KMS-11 (cell line): ENCODE measurements around the gene TINAGL1.

ENCODE experiments used
- H2AFZ ChIP-seq: fragments of 200-600 bp; sonication (generic); 2 replicates; pipeline ENCODE4 v1.6.1; 2016; ENCODE audit warnings: antibody characterized with exemption, mixed run types, low read depth
- H3K27ac ChIP-seq: fragments of 200-600 bp; sonication (generic); 2 replicates; pipeline ENCODE4 v1.6.1; 2016; ENCODE audit warnings: mild to moderate bottlenecking, mixed run types
- H3K27me3 ChIP-seq: fragments of 200-600 bp; sonication (generic); 2 replicates; pipeline ENCODE4 v1.6.1; 2017; ENCODE audit warnings: mild to moderate bottlenecking, low read depth, mixed run types, moderate library complexity; ENCODE audit not compliant: insufficient read depth
- H3K36me3 ChIP-seq: fragments of 200-600 bp; sonication (generic); 2 replicates; pipeline ENCODE4 v1.6.1; 2017; ENCODE audit warnings: mild to moderate bottlenecking, mixed run types; ENCODE audit not compliant: insufficient read depth
- H3K4me1 ChIP-seq: fragments of 200-600 bp; sonication (generic); 2 replicates; pipeline ENCODE4 v1.6.1; 2016; ENCODE audit warnings: mild to moderate bottlenecking, low read depth, mixed run types; ENCODE audit not compliant: poor library complexity, severe bottlenecking
- H3K4me2 ChIP-seq: fragments of 200-600 bp; sonication (generic); 2 replicates; pipeline ENCODE4 v1.7.0; 2016; ENCODE audit warnings: mild to moderate bottlenecking, mixed run types
- H3K4me3 ChIP-seq: fragments of 200-600 bp; sonication (generic); IDR thresholded peaks from 2 replicates; pipeline ENCODE4 v1.6.1; 2017; ENCODE audit warnings: low read depth, low read length, mixed read lengths; ENCODE audit not compliant: insufficient read depth
- H3K79me2 ChIP-seq: fragments of 200-600 bp; sonication (generic); 2 replicates; pipeline ENCODE4 v1.6.1; 2016; ENCODE audit warnings: low read depth, mixed run types; ENCODE audit not compliant: insufficient read depth
- H3K9ac ChIP-seq: fragments of 200-600 bp; sonication (generic); 2 replicates; pipeline ENCODE4 v1.6.1; 2016; ENCODE audit warnings: mild to moderate bottlenecking, mixed run types
- H4K20me1 ChIP-seq: fragments of 200-600 bp; sonication (generic); 2 replicates; pipeline ENCODE4 v1.6.1; 2016; ENCODE audit warnings: mild to moderate bottlenecking, mixed run types; ENCODE audit not compliant: insufficient read depth
- TF ChIP-seq, protein P1 (sequence below): fragments of 200-600 bp; sonication (generic); conservative IDR thresholded peaks from 2 replicates; pipeline ENCODE4 v1.6.1; 2017; ENCODE audit warnings: low read depth, mild to moderate bottlenecking, antibody characterized with exemption, low read length, moderate library complexity, mixed read lengths

The TINAGL1 gene

GRCh38 chr1:31614414-31615005, 38.2 kb downstream of the TINAGL1 start:
- no peaks in the 10 kb centered on the region for H3K4me1 ChIP-seq
- H3K4me2 ChIP-seq: no peak overlapping the region
- TF ChIP-seq, protein P1, sequence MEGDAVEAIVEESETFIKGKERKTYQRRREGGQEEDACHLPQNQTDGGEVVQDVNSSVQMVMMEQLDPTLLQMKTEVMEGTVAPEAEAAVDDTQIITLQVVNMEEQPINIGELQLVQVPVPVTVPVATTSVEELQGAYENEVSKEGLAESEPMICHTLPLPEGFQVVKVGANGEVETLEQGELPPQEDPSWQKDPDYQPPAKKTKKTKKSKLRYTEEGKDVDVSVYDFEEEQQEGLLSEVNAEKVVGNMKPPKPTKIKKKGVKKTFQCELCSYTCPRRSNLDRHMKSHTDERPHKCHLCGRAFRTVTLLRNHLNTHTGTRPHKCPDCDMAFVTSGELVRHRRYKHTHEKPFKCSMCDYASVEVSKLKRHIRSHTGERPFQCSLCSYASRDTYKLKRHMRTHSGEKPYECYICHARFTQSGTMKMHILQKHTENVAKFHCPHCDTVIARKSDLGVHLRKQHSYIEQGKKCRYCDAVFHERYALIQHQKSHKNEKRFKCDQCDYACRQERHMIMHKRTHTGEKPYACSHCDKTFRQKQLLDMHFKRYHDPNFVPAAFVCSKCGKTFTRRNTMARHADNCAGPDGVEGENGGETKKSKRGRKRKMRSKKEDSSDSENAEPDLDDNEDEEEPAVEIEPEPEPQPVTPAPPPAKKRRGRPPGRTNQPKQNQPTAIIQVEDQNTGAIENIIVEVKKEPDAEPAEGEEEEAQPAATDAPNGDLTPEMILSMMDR: no peak
- no peak overlapping the region for H3K27ac ChIP-seq
- no peaks in the 10 kb centered on the region for H3K79me2 ChIP-seq
- peaks cover 7% of the 10 kb centered on the region; the same call in 1 of the 2 replicates for H3K27me3 ChIP-seq
- no peak overlapping the region for H2AFZ ChIP-seq
- no peak overlapping the region for H3K9ac ChIP-seq
- no peaks in the 10 kb centered on the region for H4K20me1 ChIP-seq
- H3K4me3 ChIP-seq: no peak overlapping the region
- H3K36me3 ChIP-seq: no peaks in the 10 kb centered on the region

GRCh38 chr1:31615414-31615813, 39.1 kb downstream of the TINAGL1 start:
- Histone ChIP-seq H3K27ac (no peak overlapping the region), H3K4me3 (no peak overlapping the region), H2AFZ (no peak overlapping the region), H3K36me3 (no peaks in the 10 kb centered on the region), H4K20me1 (no peaks in the 10 kb centered on the region), H3K4me1 (no peaks in the 10 kb centered on the region), H3K27me3 (peaks cover 7% of the 10 kb centered on the region; the same call in 1 of the 2 replicates), H3K9ac (no peak overlapping the region), H3K79me2 (no peaks in the 10 kb centered on the region), H3K4me2 (no peak overlapping the region)
- TF ChIP-seq, protein P1: no peak

DNA sequence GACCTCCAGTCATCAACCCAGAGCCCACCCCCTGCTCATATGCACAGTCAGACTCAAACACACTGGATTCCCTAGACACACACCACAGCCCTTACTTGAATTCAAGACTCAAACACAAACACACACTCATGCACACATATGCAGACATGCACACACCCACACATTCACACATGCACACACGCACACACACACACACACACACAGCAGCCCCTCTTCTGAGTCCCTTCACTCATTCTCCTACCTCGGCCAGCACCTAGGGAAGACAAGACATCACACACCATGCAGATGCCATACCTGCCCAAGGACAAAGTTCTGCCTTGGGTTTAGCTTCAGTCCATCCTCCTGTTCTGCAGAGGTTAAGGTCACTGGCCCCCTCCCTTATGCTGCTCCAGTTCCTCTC, 39.6 kb downstream of the TINAGL1 start:
- TF ChIP-seq, protein P1: no peak
- Histone ChIP-seq H4K20me1 (no peaks in the 10 kb centered on the region), H3K27me3 (peaks cover 7% of the 10 kb centered on the region; the same call in 1 of the 2 replicates), H2AFZ (no peak overlapping the region), H3K9ac (no peak overlapping the region), H3K79me2 (no peaks in the 10 kb centered on the region), H3K4me2 (no peak overlapping the region), H3K4me3 (no peak overlapping the region), H3K36me3 (no peaks in the 10 kb centered on the region), H3K27ac (no peak overlapping the region), H3K4me1 (no peaks in the 10 kb centered on the region)

- H2AFZ ChIP-seq: peak within 1 kb of the TSS; percentile 26; the same call in 1 of the 2 replicates
- H3K4me3 ChIP-seq: no peak within 1 kb of the TSS
- no peak within 1 kb of the TSS for H3K27ac ChIP-seq
- H3K79me2 ChIP-seq: no peaks in the 10 kb centered on the region
- H3K27me3 ChIP-seq: peaks cover 7% of the 10 kb centered on the region; the same call in 1 of the 2 replicates
- TF ChIP-seq, protein P1: no peak
- no peaks in the 10 kb centered on the region for H4K20me1 ChIP-seq
- H3K4me1 ChIP-seq: no peaks in the 10 kb centered on the region
- no peak within 1 kb of the TSS for H3K9ac ChIP-seq
- H3K36me3 ChIP-seq: no peaks in the 10 kb centered on the region
- peak within 1 kb of the TSS; percentile 33; the same call in 1 of the 2 replicates for H3K4me2 ChIP-seq
Measured at GRCh38 chr1:31617218-31617915, 41.1 kb downstream of the TINAGL1 start, which contains the start of gene HCRTR1. TSS of gene HCRTR1 (plus strand) at chr1:31617689. CDS start at chr1:31619193, 1,504 bp downstream.
